Hematopoietic multipotent progenitor cell treated with erythropoietin and hydrocortisone succinate and interleukin-3 and kit ligand, for 15 days (in vitro differentiated cells): ENCODE results near the gene TBCEL.
"Not testable (repeated sequence)": the region's sequence is repeated elsewhere in the genome, so short reads cannot be mapped to it uniquely, and the experiment has no call there.

Experiments
- DNase-seq: peaks from one replicate; pipeline ENCODE4 v3.0.0-alpha.2; 2015; ENCODE audit warnings: low spot score

Gene TBCEL

GRCh38 chr11:121023848-121024751 lies at the start of gene TBCEL:
TBCEL (plus strand) TSS chr11:121024102; CDS start chr11:121045691, 21,589 bp downstream.
- peak; percentile 69 for DNase-seq

- no peak for DNase-seq
Measured at GRCh38 chr11:120974466-120974865, 49.4 kb upstream of the TBCEL start.

GRCh38 chr11:120974965-120975364 lies 48.9 kb upstream of the TBCEL start:
- DNase-seq: no peak

- DNase-seq: no peak
Measured at GRCh38 chr11:120977266-120978137, 46.4 kb upstream of the TBCEL start.

GRCh38 chr11:120978701-120979100 lies 45.2 kb upstream of the TBCEL start:
- no peak for DNase-seq

- DNase-seq: no peak
Measured at GRCh38 chr11:120985718-120986569, 38.0 kb upstream of the TBCEL start.

GRCh38 chr11:120988603-120989002 lies 35.3 kb upstream of the TBCEL start:
- DNase-seq: no peak

- no peak for DNase-seq
Measured at GRCh38 chr11:120991830-120992686, 31.8 kb upstream of the TBCEL start.

GRCh38 chr11:120994091-120994859 lies 29.6 kb upstream of the TBCEL start:
- no peak for DNase-seq

- no peak for DNase-seq
Measured at GRCh38 chr11:120995184-120995583, 28.7 kb upstream of the TBCEL start.

GRCh38 chr11:120996973-120997372 lies 26.9 kb upstream of the TBCEL start:
- no peak for DNase-seq

GRCh38 chr11:120998581-120998980 lies 25.3 kb upstream of the TBCEL start:
- DNase-seq: no peak

- no peak for DNase-seq
Measured at GRCh38 chr11:121004206-121004840, 19.6 kb upstream of the TBCEL start.

GRCh38 chr11:121006922-121007321 lies 17.0 kb upstream of the TBCEL start:
- no peak for DNase-seq

GRCh38 chr11:121008551-121008950 lies 15.4 kb upstream of the TBCEL start:
- DNase-seq: no peak

GRCh38 chr11:121012091-121012490 lies 11.8 kb upstream of the TBCEL start:
- DNase-seq: no peak

- no peak for DNase-seq
Measured at GRCh38 chr11:121018746-121019145, 5.2 kb upstream of the TBCEL start.

- not testable (repeated sequence) for DNase-seq
Measured at GRCh38 chr11:121021718-121022117, 2.2 kb upstream of the TBCEL start.

GRCh38 chr11:121024989-121025388 lies 1.1 kb downstream of the TBCEL start:
- peak; percentile 66 for DNase-seq

- DNase-seq: no peak
Measured at GRCh38 chr11:121029153-121029552, 5.3 kb downstream of the TBCEL start.
